ENCODE measurements around the gene AMPH. TPM values are rescaled to one million over a fixed set of nuclear protein-coding genes. Genes with fewer than 3 reads are reported as not detected.

AMPH gene
- total and polyA plus RNA-seq, 5 donors: 1.3 to 4.7 (median 2.7) TPM

- WGBS: 92% methylated on average over 7 of the region's 7 CpGs
- no peak for ATAC-seq
Observed at GRCh38 chr7:38664972-38665371, 33.8 kb upstream of the AMPH start.

GRCh38 chr7:38660427-38661099 lies 29.4 kb upstream of the AMPH start:
- WGBS: 37% methylated on average over 6 of the region's 6 CpGs
- intact Hi-C loops (cut with DNase I): no loop called here
- H3K27me3 ChIP-seq (ENCODE audit: control insufficient read depth, insufficient read depth): no peaks in the 10 kb centered on the region
- H3K4me3 ChIP-seq (ENCODE audit: low read length): no peak overlapping the region
- no peak for ATAC-seq
- peak in 1 of 3 donors; percentile 41 for DNase-seq
- H3K9me3 ChIP-seq (ENCODE audit: control insufficient read depth, low read length): no peaks in the 10 kb centered on the region
- no peaks in the 10 kb centered on the region for H3K4me1 ChIP-seq (ENCODE audit: control insufficient read depth, insufficient read depth, low read length)
- H3K27ac ChIP-seq (ENCODE audit: low read length): no peak overlapping the region

More at GRCh38 chr7:38664972-38665371, 33.8 kb upstream of the AMPH start:
- DNase-seq: no peak
- Histone ChIP-seq H3K4me1 (ENCODE audit: control insufficient read depth, insufficient read depth, low read length) (no peaks in the 10 kb centered on the region), H3K9me3 (ENCODE audit: control insufficient read depth, low read length) (no peaks in the 10 kb centered on the region), H3K27me3 (ENCODE audit: control insufficient read depth, insufficient read depth) (no peaks in the 10 kb centered on the region), H3K4me3 (ENCODE audit: low read length) (no peak overlapping the region), H3K27ac (ENCODE audit: low read length) (no peak overlapping the region)
- intact Hi-C loops (cut with DNase I): no loop called here

- WGBS: 91% methylated on average over 6 of the region's 6 CpGs
- DNase-seq: no peak
- no peaks in the 10 kb centered on the region for H3K9me3 ChIP-seq (ENCODE audit: control insufficient read depth, low read length)
- intact Hi-C loops (cut with DNase I): no loop called here
- no peaks in the 10 kb centered on the region for H3K4me1 ChIP-seq (ENCODE audit: control insufficient read depth, insufficient read depth, low read length)
- H3K27me3 ChIP-seq (ENCODE audit: control insufficient read depth, insufficient read depth): no peaks in the 10 kb centered on the region
- H3K4me3 ChIP-seq (ENCODE audit: low read length): no peak overlapping the region
- H3K27ac ChIP-seq (ENCODE audit: low read length): no peak overlapping the region
- ATAC-seq: no peak
Observed at GRCh38 chr7:38659931-38660330, 28.8 kb upstream of the AMPH start.

GRCh38 chr7:38658921-38659320 lies 27.7 kb upstream of the AMPH start:
- Histone ChIP-seq H3K27me3 (ENCODE audit: control insufficient read depth, insufficient read depth) (no peaks in the 10 kb centered on the region), H3K27ac (ENCODE audit: low read length) (no peak overlapping the region), H3K4me3 (ENCODE audit: low read length) (no peak overlapping the region), H3K4me1 (ENCODE audit: control insufficient read depth, insufficient read depth, low read length) (no peaks in the 10 kb centered on the region), H3K9me3 (ENCODE audit: control insufficient read depth, low read length) (no peaks in the 10 kb centered on the region)
- intact Hi-C loops (cut with DNase I): no loop called here
- no peak for DNase-seq
- WGBS: 88% methylated on average over 2 of the region's 2 CpGs
- ATAC-seq: no peak

- Histone ChIP-seq H3K4me1 (ENCODE audit: control insufficient read depth, insufficient read depth, low read length) (no peaks in the 10 kb centered on the region), H3K27me3 (ENCODE audit: control insufficient read depth, insufficient read depth) (no peaks in the 10 kb centered on the region), H3K27ac (ENCODE audit: low read length) (no peak overlapping the region), H3K9me3 (ENCODE audit: control insufficient read depth, low read length) (no peaks in the 10 kb centered on the region), H3K4me3 (ENCODE audit: low read length) (no peak overlapping the region)
- intact Hi-C loops (cut with DNase I): no loop called here
- whole genome bisulfite sequencing: 64% methylated on average over 1 of the region's 1 CpG
- ATAC-seq (no peak), DNase-seq (no peak)
Observed at GRCh38 chr7:38656968-38657367, 25.8 kb upstream of the AMPH start.

GRCh38 chr7:38655833-38656774 lies 24.9 kb upstream of the AMPH start:
- Histone ChIP-seq H3K27ac (ENCODE audit: low read length) (no peak overlapping the region), H3K4me3 (ENCODE audit: low read length) (no peak overlapping the region), H3K4me1 (ENCODE audit: control insufficient read depth, insufficient read depth, low read length) (no peaks in the 10 kb centered on the region), H3K9me3 (ENCODE audit: control insufficient read depth, low read length) (no peaks in the 10 kb centered on the region), H3K27me3 (ENCODE audit: control insufficient read depth, insufficient read depth) (no peaks in the 10 kb centered on the region)
- DNase-seq (peak in 1 of 3 donors; percentile 44), ATAC-seq (no peak)
- 87% methylated on average over 35 of the region's 35 CpGs for WGBS
- intact Hi-C loops (cut with DNase I): no loop called here

GRCh38 chr7:38637957-38638356 lies 6.8 kb upstream of the AMPH start:
- 90% methylated on average over 6 of the region's 6 CpGs for WGBS
- no peak overlapping the region for H3K27ac ChIP-seq (ENCODE audit: low read length)
- H3K27me3 ChIP-seq (ENCODE audit: control insufficient read depth, insufficient read depth): no peaks in the 10 kb centered on the region
- no peak for DNase-seq
- H3K9me3 ChIP-seq (ENCODE audit: control insufficient read depth, low read length): no peaks in the 10 kb centered on the region
- H3K4me3 ChIP-seq (ENCODE audit: low read length): no peak overlapping the region
- intact Hi-C loops (cut with DNase I): no loop called here
- no peaks in the 10 kb centered on the region for H3K4me1 ChIP-seq (ENCODE audit: control insufficient read depth, insufficient read depth, low read length)
- no peak for ATAC-seq

GRCh38 chr7:38632411-38632810 lies 1.2 kb upstream of the AMPH start:
- Histone ChIP-seq H3K27me3 (ENCODE audit: control insufficient read depth, insufficient read depth) (no peaks in the 10 kb centered on the region), H3K27ac (ENCODE audit: low read length) (no peak overlapping the region), H3K9me3 (ENCODE audit: control insufficient read depth, low read length) (no peaks in the 10 kb centered on the region), H3K4me3 (ENCODE audit: low read length) (no peak overlapping the region), H3K4me1 (ENCODE audit: control insufficient read depth, insufficient read depth, low read length) (no peaks in the 10 kb centered on the region)
- ATAC-seq (no peak), DNase-seq (no peak)
- 89% methylated on average over 2 of the region's 2 CpGs for WGBS
- intact Hi-C loops (cut with DNase I): no loop called here

- no peak for ATAC-seq
Observed at GRCh38 chr7:38629651-38630510, 1.3 kb downstream of the AMPH start.

GRCh38 chr7:38628630-38629385 lies 2.4 kb downstream of the AMPH start:
- intact Hi-C loops (cut with DNase I): no loop called here
- ATAC-seq (no peak), DNase-seq (no peak)
- Histone ChIP-seq H3K4me1 (ENCODE audit: control insufficient read depth, insufficient read depth, low read length) (no peaks in the 10 kb centered on the region), H3K9me3 (ENCODE audit: control insufficient read depth, low read length) (no peaks in the 10 kb centered on the region), H3K4me3 (ENCODE audit: low read length) (no peak overlapping the region), H3K27ac (ENCODE audit: low read length) (no peak overlapping the region), H3K27me3 (ENCODE audit: control insufficient read depth, insufficient read depth) (no peaks in the 10 kb centered on the region)
- 81% methylated on average over 5 of the region's 5 CpGs for WGBS

More at GRCh38 chr7:38629651-38630510, 1.3 kb downstream of the AMPH start:
- H3K4me1 ChIP-seq (ENCODE audit: control insufficient read depth, insufficient read depth, low read length): no peaks in the 10 kb centered on the region
- no peaks in the 10 kb centered on the region for H3K27me3 ChIP-seq (ENCODE audit: control insufficient read depth, insufficient read depth)
- H3K27ac ChIP-seq (ENCODE audit: low read length): no peak overlapping the region
- DNase-seq: no peak
- intact Hi-C loops (cut with DNase I): no loop called here
- no peaks in the 10 kb centered on the region for H3K9me3 ChIP-seq (ENCODE audit: control insufficient read depth, low read length)
- WGBS: 47% methylated on average over 12 of the region's 12 CpGs
- no peak overlapping the region for H3K4me3 ChIP-seq (ENCODE audit: low read length)
